Suprapubic skin (tissue), 4 donors: ENCODE results near the gene WDR6.

Experiments
- POLR2A ChIP-seq, 2 donors: fragments of 450-650 bp; IDR thresholded peaks; one replicate each; pipeline ENCODE4 v1.6.1; 2017; ENCODE audit warnings: antibody characterized with exemption in 2 of 2, mild to moderate bottlenecking in 2 of 2, moderate library complexity in 2 of 2
- POLR2AphosphoS5 ChIP-seq, 3 donors: sonication (generic); formaldehyde crosslinking; IDR thresholded peaks; one replicate each; pipeline ENCODE4 v1.6.1; 2017; ENCODE audit warnings: antibody characterized with exemption in 3 of 3
- TF ChIP-seq, protein P1 (sequence below), 2 donors: fragments of 200-600 bp in 1 of 2; fragments of 450-650 bp in 1 of 2; sonication (generic) in 1 of 2; IDR thresholded peaks; one replicate each; pipeline ENCODE4 v1.5.1; 2016 to 2019; ENCODE audit warnings: antibody characterized with exemption in 2 of 2, mild to moderate bottlenecking in 1 of 2, moderate library complexity in 1 of 2

DNA sequence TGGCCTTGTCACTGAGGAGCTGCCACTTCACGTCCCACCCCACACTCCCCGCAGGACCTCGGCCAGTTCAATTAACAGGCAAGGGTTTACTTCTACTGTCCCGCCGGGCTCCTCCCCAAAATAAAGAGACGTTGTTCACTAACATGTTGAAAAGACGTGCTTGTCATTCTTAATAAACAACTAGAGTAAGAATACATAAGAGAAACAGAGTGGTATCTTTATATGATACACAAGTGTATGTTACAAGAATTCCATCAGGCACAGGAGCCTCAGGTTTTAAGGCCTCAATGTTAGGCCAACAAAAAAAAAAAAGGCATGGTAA is 22.3 kb downstream of the WDR6 start:
- TF ChIP-seq, protein P1, sequence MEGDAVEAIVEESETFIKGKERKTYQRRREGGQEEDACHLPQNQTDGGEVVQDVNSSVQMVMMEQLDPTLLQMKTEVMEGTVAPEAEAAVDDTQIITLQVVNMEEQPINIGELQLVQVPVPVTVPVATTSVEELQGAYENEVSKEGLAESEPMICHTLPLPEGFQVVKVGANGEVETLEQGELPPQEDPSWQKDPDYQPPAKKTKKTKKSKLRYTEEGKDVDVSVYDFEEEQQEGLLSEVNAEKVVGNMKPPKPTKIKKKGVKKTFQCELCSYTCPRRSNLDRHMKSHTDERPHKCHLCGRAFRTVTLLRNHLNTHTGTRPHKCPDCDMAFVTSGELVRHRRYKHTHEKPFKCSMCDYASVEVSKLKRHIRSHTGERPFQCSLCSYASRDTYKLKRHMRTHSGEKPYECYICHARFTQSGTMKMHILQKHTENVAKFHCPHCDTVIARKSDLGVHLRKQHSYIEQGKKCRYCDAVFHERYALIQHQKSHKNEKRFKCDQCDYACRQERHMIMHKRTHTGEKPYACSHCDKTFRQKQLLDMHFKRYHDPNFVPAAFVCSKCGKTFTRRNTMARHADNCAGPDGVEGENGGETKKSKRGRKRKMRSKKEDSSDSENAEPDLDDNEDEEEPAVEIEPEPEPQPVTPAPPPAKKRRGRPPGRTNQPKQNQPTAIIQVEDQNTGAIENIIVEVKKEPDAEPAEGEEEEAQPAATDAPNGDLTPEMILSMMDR (IDR thresholded peaks at IDR 0.05): no peak
- TF ChIP-seq POLR2A (IDR thresholded peaks at IDR 0.05): no peak
- no peak for TF ChIP-seq POLR2AphosphoS5 (IDR thresholded peaks at IDR 0.05)
